NCI-H2171 (cell line): ENCODE measurements around the gene PTPA.
A peak's percentile ranks its signal among the peaks of the same experiment; 100 is the strongest.

ENCODE experiments used
- DNase-seq: peaks from one replicate; lab custom pipeline; 2025; lab: John Stamatoyannopoulos, UW

PTPA gene

GRCh38 chr9:129084087-129084486 is 27.1 kb upstream of the PTPA start:
- DNase-seq, result no peak

DNA sequence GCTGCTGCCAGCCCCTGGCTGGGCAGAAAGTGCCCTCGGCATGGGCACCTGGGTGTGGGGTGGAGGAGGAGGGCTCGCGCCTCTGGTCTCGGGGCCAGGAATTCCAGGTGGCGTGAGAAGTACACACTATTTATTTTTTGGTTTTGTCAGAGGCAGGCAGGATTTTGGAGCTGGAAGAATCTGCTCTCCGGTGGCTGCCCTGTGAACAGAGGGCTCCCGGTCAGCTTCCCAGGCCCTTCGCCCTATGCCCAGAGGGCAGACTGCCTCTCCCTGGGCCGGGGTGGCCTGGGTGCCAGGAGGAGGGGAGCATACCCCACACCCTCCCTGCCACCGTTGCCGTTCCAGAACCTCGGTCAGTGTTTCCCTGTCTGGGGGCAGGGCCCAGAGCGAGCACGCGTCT is 22.0 kb upstream of the PTPA start:
- no peak for DNase-seq

GRCh38 chr9:129093602-129094386 is 17.4 kb upstream of the PTPA start:
- DNase-seq, result no peak

DNA sequence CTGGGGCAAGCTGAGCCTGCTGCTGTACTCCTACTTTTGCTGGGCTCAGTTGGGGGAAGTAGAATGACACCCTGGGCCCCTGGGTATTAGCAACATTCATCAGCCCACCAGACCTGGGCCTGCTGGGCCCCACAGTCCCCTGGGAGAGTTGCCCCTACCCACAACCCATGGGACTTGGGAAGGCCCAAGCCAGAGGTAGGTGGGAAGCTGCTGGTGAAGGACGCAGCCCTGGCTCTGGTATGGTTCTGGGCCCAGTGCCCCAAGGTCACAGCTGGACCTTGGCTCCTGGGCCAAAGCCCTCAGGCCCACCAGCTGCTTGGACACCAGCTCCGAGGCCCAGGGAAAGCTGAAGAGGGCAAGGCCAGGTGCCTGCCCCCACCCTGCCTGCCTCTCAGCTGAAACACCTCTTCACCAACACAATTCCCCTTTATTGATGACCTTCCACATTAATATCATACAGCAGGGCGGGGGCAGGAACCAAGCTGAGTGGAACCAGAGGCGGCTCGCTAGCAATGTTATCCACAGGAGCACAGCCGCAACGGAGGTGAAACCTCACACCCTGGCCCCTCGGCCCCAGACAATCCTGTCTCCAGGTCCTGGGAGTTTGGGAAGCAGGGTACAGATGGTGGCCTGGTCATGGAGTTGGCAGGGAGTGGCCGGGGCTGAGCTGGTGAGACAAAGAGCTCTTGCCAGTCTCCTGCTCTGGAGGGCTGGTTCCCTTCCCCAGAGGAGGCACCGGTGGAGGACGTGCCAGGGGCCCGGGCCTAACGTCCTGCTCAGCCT is 16.6 kb upstream of the PTPA start:
- no peak for DNase-seq

- DNase-seq, result no peak
These were observed 16.0 kb upstream of the PTPA start for GRCh38 chr9:129095170-129095667.

GRCh38 chr9:129095908-129096307 is 15.3 kb upstream of the PTPA start:
- DNase-seq, result no peak

DNA sequence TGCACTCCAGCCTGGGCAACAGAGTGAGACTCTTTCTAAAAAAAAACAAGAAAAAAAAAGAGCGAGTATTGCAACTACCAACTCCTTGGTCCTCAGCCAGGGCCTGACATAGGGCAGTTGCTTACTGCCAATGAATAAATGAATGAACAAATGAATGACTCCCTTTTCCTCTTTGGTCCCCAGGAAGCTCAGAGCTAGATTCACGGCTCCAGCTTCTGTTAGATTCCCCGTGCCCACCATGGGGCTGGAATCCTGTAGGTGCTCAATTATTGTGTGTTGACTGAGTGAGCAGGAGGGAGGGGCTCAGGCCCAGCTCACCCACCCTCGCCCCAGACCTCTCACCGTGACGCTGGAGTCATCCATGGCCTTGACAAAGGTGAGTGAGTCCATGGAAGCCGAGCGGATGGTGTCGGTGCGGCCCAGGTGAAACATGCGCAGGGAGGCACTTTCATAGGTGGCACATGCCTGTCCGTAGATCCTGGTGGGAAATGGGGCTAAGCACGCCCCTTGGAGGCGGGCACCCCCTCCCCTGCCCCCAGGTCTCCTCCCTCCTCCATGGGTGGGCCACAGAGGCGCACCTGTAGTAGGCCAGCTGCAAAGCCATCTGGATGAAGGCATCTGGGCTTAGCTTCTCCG is 13.4 kb upstream of the PTPA start:
- DNase-seq, result no peak

DNA sequence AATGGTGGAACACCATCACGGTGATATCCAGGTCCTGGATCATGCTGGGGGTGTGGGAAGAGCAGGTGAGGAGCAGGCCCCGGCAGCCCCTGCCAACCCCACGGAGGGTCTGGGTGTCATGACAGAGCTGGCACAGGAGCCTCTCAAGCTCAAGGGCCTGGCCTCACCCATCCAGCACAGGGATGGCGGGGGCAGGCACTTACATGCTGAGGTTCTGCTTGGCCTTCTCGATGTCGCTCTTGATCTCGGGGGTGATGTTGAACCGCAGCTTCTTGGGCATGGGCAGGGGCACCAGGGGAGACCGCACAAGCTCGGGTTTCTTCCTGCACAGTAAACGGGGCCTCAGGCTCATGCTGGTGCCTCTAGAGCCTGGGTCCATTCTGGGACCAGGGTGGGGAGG is 12.9 kb upstream of the PTPA start:
- no peak for DNase-seq

DNA sequence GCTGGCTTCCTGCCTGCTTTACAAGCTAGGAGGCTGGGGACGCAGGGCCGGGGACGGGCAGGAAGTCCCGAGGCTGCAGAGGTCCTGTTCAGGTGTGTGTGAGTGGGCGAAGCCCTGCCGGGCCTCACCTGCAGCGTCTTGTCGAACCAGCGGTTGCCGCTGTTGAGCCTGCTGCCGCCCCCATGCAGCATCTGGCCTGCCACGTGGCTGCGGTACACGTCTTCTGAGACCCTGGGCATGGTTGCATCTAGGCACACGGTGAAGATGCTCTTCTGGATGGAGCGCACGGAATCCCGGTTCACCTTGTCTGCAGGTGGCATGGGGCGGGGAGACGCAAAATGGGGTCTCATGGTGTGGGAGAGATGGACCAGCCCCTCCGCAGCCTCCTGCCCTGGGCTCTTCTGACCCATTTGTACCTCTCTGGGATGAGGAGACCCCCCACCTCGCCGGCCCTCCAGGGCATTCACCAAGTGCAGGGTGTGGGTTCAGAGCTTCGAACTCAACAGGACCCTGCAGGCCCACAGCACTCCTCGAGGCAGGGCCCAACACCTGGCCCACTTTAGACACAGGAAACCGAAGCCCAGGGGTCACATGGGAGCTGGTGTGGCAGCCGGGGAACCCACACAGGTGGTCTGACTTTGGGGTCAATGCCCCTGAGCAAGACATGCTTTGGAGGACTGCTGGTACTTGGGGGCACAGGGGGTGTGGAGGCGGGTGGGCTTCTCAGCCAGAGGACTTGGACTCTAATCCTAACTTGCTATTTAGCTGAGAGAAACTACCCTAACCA is 10.6 kb upstream of the PTPA start:
- DNase-seq, result no peak

- DNase-seq, result no peak
These were observed 9.9 kb upstream of the PTPA start for GRCh38 chr9:129101279-129101678.

DNA sequence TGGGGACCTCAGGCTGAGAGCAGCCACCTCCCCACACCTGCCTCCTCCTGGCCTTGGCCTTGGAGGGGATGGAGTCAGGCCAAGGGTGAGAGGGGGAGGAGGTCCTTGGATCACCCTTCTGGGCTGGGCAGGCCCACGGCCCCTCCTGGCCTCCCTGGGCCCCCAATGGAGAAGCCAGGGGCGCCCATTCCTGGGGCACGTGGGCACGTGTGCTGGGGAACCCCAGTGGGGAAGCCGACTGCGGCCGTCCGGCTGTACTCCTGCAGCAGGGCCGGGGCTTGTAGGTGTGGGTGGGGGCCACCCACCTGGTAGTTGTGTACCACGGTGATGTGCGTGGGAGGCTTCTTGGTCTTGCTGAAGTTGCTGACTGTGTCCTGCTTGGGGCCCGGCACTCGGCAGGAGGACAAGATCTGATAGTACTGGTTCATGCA is 9.1 kb upstream of the PTPA start:
- no peak for DNase-seq

- DNase-seq, result peak; percentile 74
These were observed 8.2 kb upstream of the PTPA start for GRCh38 chr9:129102791-129103594.

- no peak for DNase-seq
These were observed 7.6 kb upstream of the PTPA start for GRCh38 chr9:129103595-129103965.

GRCh38 chr9:129104051-129104450 is 7.2 kb upstream of the PTPA start:
- no peak for DNase-seq

- no peak for DNase-seq
These were observed 5.1 kb upstream of the PTPA start for GRCh38 chr9:129105857-129106694.

GRCh38 chr9:129107651-129108050 is 3.6 kb upstream of the PTPA start:
- no peak for DNase-seq

DNA sequence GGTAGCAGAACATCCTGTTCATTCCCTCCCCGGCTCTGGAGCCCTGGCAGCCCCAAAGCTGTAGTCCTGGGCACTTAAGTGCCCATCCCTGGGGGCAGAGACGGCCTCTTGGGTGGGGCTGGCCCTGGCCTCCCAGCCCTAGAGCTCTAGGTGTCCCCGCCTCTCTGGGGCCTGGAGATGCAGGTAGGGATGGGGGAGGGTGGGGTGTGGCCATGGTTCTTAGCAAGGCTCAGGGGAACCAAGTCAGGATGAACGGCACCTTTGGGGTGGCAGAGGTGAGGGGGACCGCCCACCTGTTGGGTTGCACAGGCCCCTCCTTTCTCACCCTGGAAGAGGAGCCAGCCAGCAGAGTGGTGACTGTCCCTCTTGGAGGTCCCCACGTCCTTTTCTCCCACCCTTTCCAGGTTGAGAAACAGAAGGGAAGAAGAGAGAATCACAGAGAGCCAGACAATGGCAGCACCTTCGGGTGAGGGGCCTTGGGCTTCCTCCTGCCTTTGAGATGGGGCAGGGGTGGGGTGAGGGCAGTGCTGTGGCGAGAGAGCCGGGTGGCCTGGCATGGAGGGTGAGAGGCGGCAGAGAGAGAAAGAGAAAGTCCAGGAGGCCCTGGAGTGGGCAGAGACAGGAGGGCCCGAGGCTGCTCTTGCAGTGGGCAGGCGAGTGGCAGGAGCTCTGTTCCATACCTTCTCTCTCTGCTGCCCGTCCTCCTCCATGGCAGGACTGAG is 3.0 kb upstream of the PTPA start:
- DNase-seq, result no peak

DNA sequence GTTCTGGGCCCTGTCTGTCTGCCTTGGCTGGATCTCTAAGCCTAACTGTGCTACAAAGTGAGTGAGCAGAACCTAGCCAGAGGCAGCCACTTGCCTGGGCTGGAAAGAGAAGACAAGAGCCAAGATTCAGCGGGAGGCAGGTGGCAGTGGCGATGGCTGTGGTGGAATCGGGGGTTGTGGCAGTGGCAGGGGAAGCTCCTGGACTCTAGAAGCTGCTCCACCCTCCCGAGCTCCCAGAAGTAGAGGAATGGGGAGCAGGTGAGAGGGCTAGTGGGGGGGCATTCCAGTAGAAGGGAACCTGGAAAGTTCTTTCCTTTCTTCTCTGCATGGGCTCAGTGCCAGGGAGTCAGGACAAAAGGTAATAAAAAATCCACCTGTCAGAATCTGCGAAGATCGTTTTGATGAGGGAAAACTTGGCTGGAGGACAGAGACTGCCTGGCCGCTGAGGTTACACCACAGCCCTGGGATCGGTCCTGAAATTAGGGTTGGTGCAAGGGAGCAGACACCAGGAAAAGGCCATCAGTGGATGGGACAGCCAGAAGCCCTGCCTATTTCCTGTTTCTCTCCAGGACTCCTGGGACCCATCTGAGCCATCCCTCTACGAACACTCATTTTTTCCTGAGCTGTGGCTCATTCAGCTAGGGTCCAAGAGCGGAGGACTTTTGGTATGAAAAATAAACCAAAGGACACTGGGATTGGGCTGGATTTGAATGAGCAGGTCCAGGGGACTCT is 2.2 kb upstream of the PTPA start:
- DNase-seq, result no peak

- no peak for DNase-seq
These were observed 1.7 kb upstream of the PTPA start for GRCh38 chr9:129109537-129109903.
